Adipose tissue (tissue), 3 donors: ENCODE measurements around the gene LFNG. TPM values are rescaled to one million over a fixed set of nuclear protein-coding genes. Genes with fewer than 3 reads are reported as not detected.

Source experiments
- H3K27ac ChIP-seq: one replicate; pipeline ENCODE4 v1.5.1; 2013; ENCODE audit warnings: low read depth, low read length
- WGBS, 3 donors: extraction: QIAGEN DNeasy Blood & Tissue Kit; methylation state at CpG; one replicate each; pipeline ENCODE4 v1.1.7; 2013; 5-methylcytosine and 5-hydroxymethylcytosine counted together
- polyA plus RNA-seq, 3 donors: library from polyadenylated mRNA; stranded (reverse); fragments of 200-250 nt; gene quantifications; one replicate each; pipeline ENCODE4 v1.2.3, GENCODE V29; 2013
- donor health status: healthy with polysubstance abuse.
- donor health status: Bipolar disorder and iron deficiency.
- donor health status: healthy.

LFNG gene
- polyA plus RNA-seq, 3 donors, result 12.5 to 52.7 (median 23.7) TPM

- H3K27ac ChIP-seq, result no peak overlapping the region
- 74 to 85% (median 75%) methylated on average over 6 of the region's 6 CpGs for WGBS, 3 donors
These were observed 20.9 kb upstream of the LFNG start for GRCh38 chr7:2498708-2499107.

DNA sequence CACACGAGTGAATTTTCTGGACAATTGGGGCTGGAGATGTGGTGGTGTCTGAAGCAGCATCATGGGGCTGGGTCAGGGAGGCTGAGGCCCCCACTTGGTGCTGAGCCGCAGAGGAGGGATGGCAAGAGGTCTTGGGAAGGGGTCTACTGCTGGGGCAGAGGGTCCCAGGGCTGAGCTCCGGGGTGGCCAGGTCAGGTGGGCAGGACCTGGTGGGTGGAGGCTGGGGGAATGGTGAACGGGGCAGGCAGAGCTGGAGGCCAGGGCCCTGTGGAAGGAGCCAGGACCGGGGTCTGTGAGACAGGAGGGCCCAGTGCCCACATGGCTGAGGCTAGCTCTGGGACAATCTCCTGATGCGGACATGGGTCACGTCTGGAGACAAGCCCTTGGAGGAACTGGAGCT is 20.4 kb upstream of the LFNG start:
- H3K27ac ChIP-seq, result no peak overlapping the region
- 71 to 93% (median 88%) methylated on average over 7 of the region's 7 CpGs for WGBS, 3 donors

- WGBS, 3 donors, result 86 to 93% (median 88%) methylated on average over 24 to 27 of the region's 27 CpGs
- no peak overlapping the region for H3K27ac ChIP-seq
These were observed 19.7 kb upstream of the LFNG start for GRCh38 chr7:2499719-2500430.

DNA sequence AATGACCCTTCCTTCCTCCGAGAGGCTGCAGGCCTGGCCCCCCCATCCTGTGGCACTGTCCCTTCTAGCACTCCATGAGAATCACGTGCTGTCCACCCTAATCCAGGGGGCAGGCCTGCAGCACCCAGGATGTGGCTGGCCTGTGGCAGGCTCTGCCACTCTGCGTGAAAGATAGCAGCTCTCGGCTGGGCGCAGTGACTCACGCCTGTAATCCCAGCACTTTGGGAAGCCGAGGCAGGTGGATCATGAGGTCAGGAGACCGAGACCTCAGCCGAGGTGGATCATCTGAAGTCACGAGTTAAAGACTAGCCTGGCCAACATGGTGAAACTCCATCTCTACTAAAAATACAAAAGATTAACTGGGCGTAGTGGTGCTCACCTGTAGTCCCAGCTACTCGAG is 18.9 kb upstream of the LFNG start:
- 92 to 95% (median 93%) methylated on average over 12 of the region's 12 CpGs for WGBS, 3 donors
- H3K27ac ChIP-seq, result no peak overlapping the region

- H3K27ac ChIP-seq, result no peak overlapping the region
These were observed 17.5 kb upstream of the LFNG start for GRCh38 chr7:2501947-2502646.

DNA sequence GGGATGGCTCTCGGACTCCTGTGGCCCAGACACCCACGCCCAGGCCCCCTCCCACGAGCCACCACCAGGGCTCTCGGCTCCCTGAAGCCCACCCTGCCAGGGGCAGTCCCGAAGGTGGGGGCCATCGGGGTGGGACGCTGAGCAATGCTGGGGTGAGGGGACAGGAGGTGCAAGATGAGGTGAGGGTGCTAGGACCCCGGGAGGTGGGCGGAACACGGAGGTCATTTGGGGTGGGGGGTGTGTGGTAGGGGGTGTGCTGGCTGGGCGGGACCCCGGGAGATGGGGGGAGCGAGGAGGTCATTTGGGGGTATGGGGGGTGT is 17.0 kb upstream of the LFNG start:
- WGBS, 3 donors, result 64 to 76% (median 72%) methylated on average over 13 of the region's 13 CpGs
- H3K27ac ChIP-seq, result no peak overlapping the region

More at GRCh38 chr7:2501947-2502646, 17.5 kb upstream of the LFNG start:
- 86 to 91% (median 88%) methylated on average over 9 of the region's 9 CpGs for WGBS, 3 donors

- 54 to 71% (median 54%) methylated on average over 21 to 25 of the region's 25 CpGs for WGBS, 3 donors
These were observed 16.3 kb upstream of the LFNG start for GRCh38 chr7:2503056-2503941.

GRCh38 chr7:2504128-2504888 is 15.3 kb upstream of the LFNG start:
- no peak overlapping the region for H3K27ac ChIP-seq
- 84 to 95% (median 93%) methylated on average over 20 to 21 of the region's 21 CpGs for WGBS, 3 donors

More at GRCh38 chr7:2503056-2503941, 16.3 kb upstream of the LFNG start:
- no peak overlapping the region for H3K27ac ChIP-seq

DNA sequence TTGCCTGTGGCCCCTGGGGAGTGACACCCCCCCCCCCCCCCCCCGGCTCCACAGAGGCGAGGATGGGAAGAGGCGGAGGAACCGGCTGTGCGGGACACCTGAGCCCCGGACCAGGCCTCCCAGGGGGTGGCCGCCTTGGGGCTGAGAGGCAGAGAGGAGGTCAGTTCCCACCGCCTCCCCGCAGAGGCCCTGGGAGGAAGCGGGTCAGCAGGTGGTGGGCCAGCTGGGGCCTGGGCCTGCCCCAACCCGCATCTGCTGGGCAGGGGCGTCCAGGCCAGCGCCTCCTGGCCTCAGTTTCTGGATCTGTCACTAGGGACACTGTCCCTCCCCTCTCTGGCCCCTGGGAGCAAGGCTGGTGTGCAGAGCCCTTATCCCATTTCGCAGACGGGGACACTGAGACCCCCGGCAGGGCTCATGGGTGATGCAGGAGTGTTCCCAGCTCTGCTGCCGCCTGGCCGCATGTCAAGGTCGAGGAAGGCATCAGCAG is 14.6 kb upstream of the LFNG start:
- 89 to 96% (median 94%) methylated on average over 15 to 19 of the region's 19 CpGs for WGBS, 3 donors
- no peak overlapping the region for H3K27ac ChIP-seq

DNA sequence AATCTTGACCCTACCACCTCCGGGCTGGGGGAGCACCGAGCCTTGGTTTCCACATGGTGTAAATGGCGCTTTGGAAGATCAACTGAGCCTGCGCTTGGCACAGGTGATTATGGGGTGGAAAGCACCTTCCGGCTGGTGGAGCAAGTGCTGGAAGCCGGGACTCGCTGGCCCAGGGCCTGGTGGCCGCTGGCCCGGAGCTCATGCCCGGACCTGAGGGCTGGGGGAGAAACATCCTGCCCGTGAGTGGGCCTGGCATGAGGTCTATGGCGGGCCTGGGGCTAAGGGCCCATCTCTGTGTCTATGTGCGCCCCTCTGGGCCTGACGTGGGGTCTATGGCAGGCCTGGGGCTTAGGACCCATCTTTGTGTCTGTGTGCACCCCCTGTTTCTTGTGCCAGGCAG is 14.2 kb upstream of the LFNG start:
- H3K27ac ChIP-seq, result no peak overlapping the region

GRCh38 chr7:2507208-2507916 is 12.2 kb upstream of the LFNG start:
- no peak overlapping the region for H3K27ac ChIP-seq
- 80 to 85% (median 81%) methylated on average over 26 of the region's 26 CpGs for WGBS, 3 donors

More for the DNA sequence above, 14.2 kb upstream of the LFNG start:
- 93 to 94% (median 93%) methylated on average over 14 of the region's 14 CpGs for WGBS, 3 donors

DNA sequence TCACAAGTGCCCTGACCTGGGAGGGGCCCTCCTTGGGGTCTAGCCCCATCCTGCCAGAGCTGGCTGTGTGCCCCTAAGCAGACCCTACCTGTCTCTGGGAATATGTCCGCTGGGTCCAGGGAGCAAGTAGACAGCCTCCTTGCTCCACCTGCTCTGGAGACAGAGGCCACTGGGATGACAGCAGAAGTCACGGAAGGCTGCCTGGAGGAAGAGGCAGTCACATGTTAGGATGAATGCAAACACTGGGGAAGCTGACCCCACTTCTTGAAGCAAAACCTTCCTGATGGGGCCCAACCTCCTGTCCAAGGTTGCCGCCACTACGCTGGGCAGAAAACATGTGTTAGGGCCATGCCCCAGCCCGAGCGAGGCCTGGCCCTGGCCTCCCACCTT is 11.7 kb upstream of the LFNG start:
- H3K27ac ChIP-seq, result no peak overlapping the region
- WGBS, 3 donors, result 59 to 90% (median 68%) methylated on average over 6 of the region's 6 CpGs

DNA sequence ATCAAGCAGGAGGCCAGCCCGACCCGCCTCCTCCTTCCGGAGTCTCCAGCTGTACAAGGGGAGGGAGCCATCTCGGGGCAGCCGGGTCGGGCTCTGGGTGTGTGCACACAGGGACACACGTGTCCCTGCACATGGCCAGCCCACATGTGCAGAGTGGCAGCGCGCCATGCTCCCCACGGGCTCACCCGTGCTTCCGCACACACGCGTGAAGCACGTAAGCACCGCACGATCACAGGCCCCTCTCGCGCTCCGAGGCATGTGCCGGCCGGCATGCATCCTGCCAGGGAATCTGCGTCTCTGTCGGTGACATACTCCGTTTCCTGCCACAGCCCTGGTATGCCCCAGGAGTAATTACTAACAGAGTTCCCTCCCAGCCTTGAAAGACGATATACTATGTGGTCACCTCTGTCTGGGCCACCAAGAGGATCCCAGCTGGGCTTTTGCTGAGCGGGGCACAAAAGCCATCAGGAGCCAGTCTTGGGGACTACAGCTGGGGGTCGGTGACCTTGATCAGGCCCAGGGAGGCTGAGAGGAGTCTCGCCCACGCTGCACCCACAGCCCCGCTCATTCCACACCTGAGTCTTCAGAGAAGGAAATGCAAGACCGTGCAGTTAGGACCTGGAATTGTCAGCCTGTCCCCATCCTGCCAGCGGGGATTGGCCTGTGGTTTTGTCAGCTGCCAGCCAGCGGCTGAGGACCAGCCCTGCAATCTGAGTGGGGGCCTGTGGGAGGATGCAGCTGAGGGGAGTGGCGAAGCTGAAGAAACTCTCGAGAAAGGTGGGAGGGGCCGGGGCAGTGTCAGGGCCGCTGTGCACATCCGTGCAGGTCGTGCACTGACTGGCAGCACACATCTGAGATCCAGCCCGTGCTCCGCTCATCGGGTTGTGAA is 11.0 kb upstream of the LFNG start:
- WGBS, 3 donors, result 22 to 62% (median 26%) methylated on average over 40 to 43 of the region's 43 CpGs
- H3K27ac ChIP-seq, result no peak overlapping the region

DNA sequence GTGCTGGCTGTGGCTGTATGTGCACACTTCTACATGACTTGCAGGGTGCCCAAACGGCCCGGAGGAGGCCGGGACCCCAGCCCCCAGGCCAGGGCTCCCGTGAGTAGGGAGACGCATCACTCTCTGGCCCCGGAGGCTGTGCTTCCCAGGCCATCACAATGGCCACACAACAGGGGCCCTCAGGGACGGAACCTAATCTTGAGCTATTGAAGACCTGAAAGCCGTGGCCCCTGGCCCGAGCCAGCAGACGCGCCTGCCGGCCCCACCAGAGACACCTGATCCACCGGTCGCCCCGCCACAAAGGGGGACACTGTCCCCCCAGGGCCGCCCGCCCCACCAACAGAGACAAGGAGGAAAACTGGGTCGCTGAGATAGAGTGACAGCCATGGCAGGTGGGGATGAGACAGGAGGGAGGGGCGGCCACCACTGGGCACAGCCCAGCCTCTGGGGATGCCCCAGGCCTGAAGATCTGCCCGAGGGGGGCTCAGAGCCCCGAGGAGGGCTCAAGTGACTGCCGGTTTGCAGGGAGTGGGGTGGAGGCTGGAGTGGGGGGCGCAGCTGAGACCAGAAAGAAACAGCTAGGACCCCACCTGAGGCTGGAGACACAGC is 10.2 kb upstream of the LFNG start:
- no peak overlapping the region for H3K27ac ChIP-seq
- 73 to 82% (median 75%) methylated on average over 22 to 23 of the region's 23 CpGs for WGBS, 3 donors

DNA sequence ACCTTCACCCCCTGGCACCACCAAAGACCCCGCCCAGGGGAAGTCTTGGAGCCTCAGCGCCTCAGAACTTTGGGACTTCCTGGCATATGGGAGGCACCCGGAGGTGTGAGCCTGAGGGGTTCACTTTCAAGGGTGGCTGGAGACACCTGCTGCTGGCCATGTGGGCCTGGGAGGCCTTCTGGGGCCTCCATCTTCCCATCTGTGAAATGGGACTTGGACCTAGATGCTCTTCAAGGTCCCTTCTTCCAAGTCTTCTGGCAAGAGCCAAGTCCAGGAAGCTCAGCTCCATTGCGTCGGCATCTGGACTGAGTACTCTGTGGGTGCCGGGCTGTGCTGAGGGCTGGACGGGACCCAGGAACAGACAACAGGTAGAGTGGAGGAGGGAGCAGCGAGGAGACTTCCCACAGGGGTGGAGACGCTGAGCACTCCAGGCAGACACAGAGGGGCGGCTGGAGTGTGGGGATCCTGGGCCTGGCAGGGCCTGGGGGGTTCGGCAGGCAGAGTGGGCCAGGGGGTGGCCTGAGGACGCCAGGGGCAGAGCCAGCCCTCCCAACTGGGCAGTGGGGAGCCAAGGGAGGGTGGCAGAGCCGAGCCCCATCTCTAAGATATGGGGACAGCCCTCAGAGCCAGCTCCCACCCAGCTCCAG is 9.3 kb upstream of the LFNG start:
- WGBS, 3 donors, result 83 to 86% (median 85%) methylated on average over 13 of the region's 13 CpGs
- H3K27ac ChIP-seq, result no peak overlapping the region
